AG20443 (cell line): Measurements from ENCODE around the gene KRTAP19-7.

ENCODE experiments used
- DNase-seq: peaks from one replicate; pipeline ENCODE4 v3.0.0; 2012; ENCODE audit warnings: low spot score, mixed read lengths

The KRTAP19-7 gene

GRCh38 chr21:30561264-30561895 lies at the start of gene KRTAP19-7:
Gene KRTAP19-7, minus strand, starts transcription at chr21:30561314. Its CDS starts 25 bp downstream, at chr21:30561289.
- no peak for DNase-seq

GRCh38 chr21:30605968-30606367 lies 44.9 kb upstream of the KRTAP19-7 start:
- no peak for DNase-seq

- no peak for DNase-seq
These were observed 39.7 kb upstream of the KRTAP19-7 start, which contains the start of gene KRTAP22-1 for GRCh38 chr21:30600787-30601186. Gene KRTAP22-1, plus strand, starts transcription at chr21:30601087.

- no peak for DNase-seq
These were observed 37.7 kb upstream of the KRTAP19-7 start, which contains the start of gene KRTAP6-2 for GRCh38 chr21:30598802-30599201. Gene KRTAP6-2, minus strand, starts transcription at chr21:30598902. Its CDS starts 28 bp downstream, at chr21:30598874.

- DNase-seq = no peak
These were observed 31.0 kb upstream of the KRTAP19-7 start, which contains the start of gene KRTAP6-3 for GRCh38 chr21:30592140-30592539. Gene KRTAP6-3, plus strand, starts transcription at chr21:30592440. Its CDS starts 6 bp downstream, at chr21:30592446.

GRCh38 chr21:30590297-30590696 lies 29.2 kb upstream of the KRTAP19-7 start, which contains the start of gene KRTAP22-2:
Gene KRTAP22-2, minus strand, starts transcription at chr21:30590397.
- DNase-seq = no peak

GRCh38 chr21:30582870-30583269 lies 21.8 kb upstream of the KRTAP19-7 start:
- DNase-seq = no peak

- no peak for DNase-seq
These were observed 19.0 kb upstream of the KRTAP19-7 start for GRCh38 chr21:30580132-30580531.

- no peak for DNase-seq
These were observed 18.2 kb upstream of the KRTAP19-7 start for GRCh38 chr21:30579346-30579745.

- no peak for DNase-seq
These were observed 16.7 kb upstream of the KRTAP19-7 start for GRCh38 chr21:30577766-30578165.

- DNase-seq = no peak
These were observed 6.5 kb upstream of the KRTAP19-7 start for GRCh38 chr21:30567617-30568016.

- DNase-seq = no peak
These were observed 2.5 kb upstream of the KRTAP19-7 start for GRCh38 chr21:30563630-30564029.

- no peak for DNase-seq
These were observed 2.0 kb upstream of the KRTAP19-7 start for GRCh38 chr21:30563072-30563471.

- DNase-seq = no peak
These were observed 843 bp upstream of the KRTAP19-7 start for GRCh38 chr21:30561957-30562356.

- no peak for DNase-seq
These were observed 6.0 kb downstream of the KRTAP19-7 start for GRCh38 chr21:30555095-30555494.

GRCh38 chr21:30552782-30553181 lies 8.3 kb downstream of the KRTAP19-7 start:
- DNase-seq = no peak

- DNase-seq = no peak
These were observed 19.4 kb downstream of the KRTAP19-7 start, which contains the start of gene KRTAP19-6 for GRCh38 chr21:30541764-30542163. Gene KRTAP19-6, minus strand, starts transcription at chr21:30541864. Its CDS starts 31 bp downstream, at chr21:30541833.

GRCh38 chr21:30518876-30519275 lies 42.2 kb downstream of the KRTAP19-7 start:
- no peak for DNase-seq

- DNase-seq = no peak
These were observed 45.4 kb downstream of the KRTAP19-7 start for GRCh38 chr21:30515681-30516080.
